ENCODE results near the gene NRCAM.

The NRCAM gene

GRCh38 chr7:108108131-108108530 lies 348.1 kb downstream of the NRCAM start:
- TF ChIP-seq GATA1 (IDR thresholded peaks at IDR 0.05; ENCODE audit: low read depth, low read length) (no peak), POLR2A (IDR thresholded peaks at IDR 0.05; ENCODE audit: low read length) (no peak)
- no peak for DNase-seq

- no peak for DNase-seq
- no peak for TF ChIP-seq POLR2A (IDR thresholded peaks at IDR 0.05; ENCODE audit: low read length)
- TF ChIP-seq GATA1 (IDR thresholded peaks at IDR 0.05; ENCODE audit: low read depth, low read length), result no peak
These were observed 351.9 kb downstream of the NRCAM start for GRCh38 chr7:108104324-108104723.

GRCh38 chr7:108103558-108104298 lies 352.5 kb downstream of the NRCAM start:
- no peak for DNase-seq

GRCh38 chr7:108102671-108103312 lies 353.4 kb downstream of the NRCAM start:
- no peak for DNase-seq
- TF ChIP-seq POLR2A (IDR thresholded peaks at IDR 0.05; ENCODE audit: low read length) (no peak), GATA1 (IDR thresholded peaks at IDR 0.05; ENCODE audit: low read depth, low read length) (no peak)

More at GRCh38 chr7:108103558-108104298, 352.5 kb downstream of the NRCAM start:
- TF ChIP-seq POLR2A (IDR thresholded peaks at IDR 0.05; ENCODE audit: low read length) (no peak), GATA1 (IDR thresholded peaks at IDR 0.05; ENCODE audit: low read depth, low read length) (no peak)

- no peak for DNase-seq
- TF ChIP-seq POLR2A (IDR thresholded peaks at IDR 0.05; ENCODE audit: low read length) (no peak), GATA1 (IDR thresholded peaks at IDR 0.05; ENCODE audit: low read depth, low read length) (no peak)
These were observed 354.5 kb downstream of the NRCAM start for GRCh38 chr7:108101759-108102158.

GRCh38 chr7:108099713-108100112 lies 356.5 kb downstream of the NRCAM start:
- TF ChIP-seq POLR2A (IDR thresholded peaks at IDR 0.05; ENCODE audit: low read length) (no peak), GATA1 (IDR thresholded peaks at IDR 0.05; ENCODE audit: low read depth, low read length) (no peak)
- DNase-seq, result no peak

- TF ChIP-seq GATA1 (IDR thresholded peaks at IDR 0.05; ENCODE audit: low read depth, low read length), result no peak
- TF ChIP-seq POLR2A (IDR thresholded peaks at IDR 0.05; ENCODE audit: low read length), result no peak
- peak in 1 of 2 experiments; percentile 45 for DNase-seq
These were observed 358.5 kb downstream of the NRCAM start for GRCh38 chr7:108097703-108098102.
